SK-MEL-5 (cell line): Measurements from ENCODE around the gene TAB3. TPM values are rescaled to one million over a fixed set of nuclear protein-coding genes. Genes with fewer than 3 reads are reported as not detected.
A peak's percentile ranks its signal among the peaks of the same experiment; 100 is the strongest.

Experiments
- DNase-seq: peaks from one replicate; pipeline ENCODE4 v3.0.0-alpha.2; 2016; ENCODE audit warnings: low read depth, low spot score
- in situ Hi-C: cut with HindIII; loops from 2 replicates; pipeline ENCODE4 v1.10.0; 2016; ENCODE audit warnings: low sequenced_read_pairs, high pct_unique_total_duplicates, low pct_unique_long_range_greater_than_20kb
- total RNA-seq: library from RNA; depleted of rRNA; stranded (reverse); fragments of >200 nt; shearing (Covaris generic); gene quantifications from 2 replicates; pipeline ENCODE4 v1.2.3, GENCODE V29; 2014; rRNA removed

The TAB3 gene
- total RNA-seq, 1 experiment from 2014 or later: 28.0 TPM

DNA sequence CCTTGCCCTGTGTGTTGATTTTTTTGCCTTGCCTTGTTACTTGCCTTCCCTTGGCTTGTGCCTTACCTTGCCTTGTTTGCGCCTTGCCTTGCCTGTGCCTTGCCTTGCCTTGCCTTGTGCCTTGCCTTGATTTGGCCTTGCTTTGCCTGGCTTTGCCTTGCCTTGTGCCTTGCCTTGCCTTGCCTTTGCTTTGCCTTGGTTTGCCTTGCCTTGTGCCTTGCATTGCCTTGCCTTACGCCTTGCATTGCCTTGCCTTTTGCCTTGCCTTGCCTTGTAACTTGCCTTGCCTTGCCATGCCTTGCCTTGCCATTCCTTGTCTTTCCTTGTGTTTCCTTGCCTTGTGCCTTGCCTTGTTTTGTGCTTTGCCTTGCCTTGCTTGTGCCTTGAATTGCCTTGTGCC, 94.6 kb downstream of the TAB3 start:
- DNase-seq: no peak
- in situ Hi-C loops: no loop called here

DNA sequence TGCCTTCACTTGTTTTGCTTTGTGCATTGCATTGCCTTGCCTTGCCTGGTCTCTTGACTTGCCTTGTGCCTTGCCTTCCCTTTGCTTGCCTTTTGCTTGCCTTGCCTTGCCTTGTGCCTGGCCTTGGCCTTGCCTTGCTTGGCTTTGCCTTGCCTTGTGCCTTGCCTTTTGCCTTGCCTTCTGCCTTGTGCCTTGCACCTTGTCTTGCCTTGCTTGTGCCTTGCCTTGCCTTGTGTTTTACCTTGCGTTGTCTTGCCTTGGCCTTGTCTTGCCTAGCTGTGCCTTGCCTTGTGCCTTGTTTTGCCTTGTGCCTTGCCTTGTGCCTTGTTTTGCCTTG, 95.3 kb downstream of the TAB3 start:
- in situ Hi-C loops: no loop called here

DNA sequence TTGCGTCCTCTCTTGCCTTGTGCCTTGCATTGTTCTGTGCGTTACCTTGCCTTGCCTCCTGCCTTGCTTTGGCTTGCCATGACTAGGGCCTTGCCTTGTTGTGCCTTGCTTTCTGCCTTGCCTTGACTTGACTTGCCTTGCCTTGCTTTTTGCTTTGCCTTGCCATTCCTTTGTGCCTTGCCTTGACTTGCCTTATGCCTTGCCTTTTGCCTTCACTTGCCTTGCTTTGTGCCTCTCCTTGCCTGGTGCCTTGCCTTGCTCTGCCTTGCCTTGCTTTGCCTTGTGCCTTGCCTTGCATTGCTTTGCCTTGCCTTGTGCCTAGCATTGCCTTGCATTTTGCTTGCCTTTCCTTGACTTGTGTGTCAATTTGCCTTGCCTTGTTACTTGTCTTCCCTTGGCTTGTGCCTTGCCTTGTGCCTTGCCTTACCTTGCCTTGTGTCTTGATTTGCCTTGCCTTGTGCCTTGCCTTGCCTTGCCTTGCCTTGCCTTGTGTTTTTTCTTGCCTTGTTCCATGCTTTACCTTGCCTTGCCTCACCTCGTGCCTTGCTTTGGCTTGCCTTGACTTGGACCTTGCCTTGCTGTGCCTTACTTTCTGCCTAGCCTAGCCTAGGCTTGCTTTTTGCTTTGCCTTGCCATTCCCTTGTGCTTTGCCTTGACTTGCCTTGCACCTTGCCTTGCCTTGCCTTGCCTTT, 95.8 kb downstream of the TAB3 start:
- in situ Hi-C loops: no loop called here
- no peak for DNase-seq

More for the DNA sequence above, 95.3 kb downstream of the TAB3 start:
- DNase-seq: no peak

DNA sequence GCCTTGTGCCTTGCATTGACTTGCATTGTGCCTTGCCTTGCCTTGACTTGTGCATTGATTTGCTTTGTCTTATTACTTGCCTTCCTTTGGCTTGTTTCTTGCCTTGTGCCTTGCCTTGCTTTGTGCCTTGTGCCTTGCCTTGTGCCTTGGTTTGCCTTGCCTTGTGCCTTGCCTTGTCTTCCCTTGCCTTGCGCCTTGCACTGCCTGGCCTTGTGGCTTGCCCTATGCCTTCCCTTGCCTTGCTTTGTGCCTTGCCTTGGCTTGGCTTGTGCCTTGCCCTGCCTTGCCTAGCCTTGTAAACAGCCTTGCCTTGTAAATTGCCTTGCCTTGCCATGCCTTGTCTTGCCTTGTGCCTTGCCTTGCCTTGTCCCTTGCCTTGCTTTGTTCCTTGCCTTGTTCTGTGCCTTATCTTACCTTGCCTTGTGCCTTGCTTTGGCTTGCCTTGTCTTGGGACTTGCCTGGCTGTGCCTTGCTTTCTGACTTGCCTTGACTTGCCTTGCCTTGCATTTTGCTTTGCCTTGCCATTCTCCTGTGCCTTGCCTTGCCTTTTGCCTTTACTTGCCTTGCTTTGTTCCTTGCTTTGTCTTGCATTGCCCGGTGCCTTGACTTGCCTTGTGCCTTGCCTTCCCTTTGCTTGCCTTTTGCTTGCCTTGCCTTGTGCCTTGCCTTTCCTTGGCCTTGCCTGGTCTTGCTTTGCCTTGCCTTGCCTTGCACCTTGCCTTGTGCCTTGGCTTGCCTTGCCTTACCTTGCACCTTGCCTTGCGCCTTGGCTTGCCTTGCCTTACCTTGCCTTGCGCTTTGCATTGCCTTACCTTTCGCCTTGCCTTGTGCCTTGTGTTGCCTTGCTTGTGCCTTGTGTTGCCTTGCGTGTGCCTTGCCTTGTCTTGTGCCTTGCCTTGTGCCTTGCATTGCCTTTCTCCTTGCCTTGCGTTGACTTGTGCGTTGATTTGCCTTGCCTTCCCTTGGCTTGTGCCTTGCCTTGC, 97.5 kb downstream of the TAB3 start:
- in situ Hi-C loops: no loop called here
- no peak for DNase-seq

DNA sequence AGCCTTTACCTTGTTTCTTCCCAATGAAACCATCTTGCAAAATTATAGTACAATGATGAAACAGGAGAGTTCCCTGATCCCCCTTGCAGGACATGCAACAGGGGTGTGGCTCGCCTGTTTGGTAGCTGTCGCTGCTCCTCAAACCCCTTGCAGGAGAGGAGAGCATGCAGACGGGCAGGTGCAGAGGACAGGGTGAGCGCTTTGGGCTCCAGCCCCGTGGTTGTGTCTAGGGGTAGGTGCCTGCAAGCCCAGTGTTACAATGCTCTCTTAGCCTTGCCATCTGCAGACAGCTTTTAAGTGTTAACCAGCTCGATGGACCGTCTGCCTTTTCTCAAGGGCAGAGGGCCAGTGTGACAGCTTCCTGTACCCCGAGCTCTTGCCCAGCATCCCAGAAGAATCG, 102.0 kb downstream of the TAB3 start:
- in situ Hi-C loops: no loop called here
- no peak for DNase-seq

DNA sequence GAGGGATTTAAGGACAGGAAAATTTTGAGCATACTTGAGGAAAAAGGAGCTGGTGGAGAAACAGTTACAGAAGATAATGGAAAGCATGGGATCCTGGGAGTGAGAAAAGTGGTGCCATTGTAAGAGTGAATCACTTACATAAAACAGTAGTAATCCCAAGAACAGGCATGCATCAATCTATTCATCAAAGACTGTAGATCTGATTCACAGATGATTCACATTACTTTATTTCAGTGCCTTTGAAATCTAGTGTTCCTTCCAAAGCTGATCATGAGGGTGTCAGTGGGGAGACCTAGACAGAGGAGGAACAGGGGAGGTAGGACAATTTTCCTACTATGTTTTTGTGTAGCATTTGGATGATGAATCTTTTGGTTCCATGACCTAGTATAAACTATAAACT, 102.7 kb downstream of the TAB3 start:
- in situ Hi-C loops: no loop called here
- no peak for DNase-seq

DNA sequence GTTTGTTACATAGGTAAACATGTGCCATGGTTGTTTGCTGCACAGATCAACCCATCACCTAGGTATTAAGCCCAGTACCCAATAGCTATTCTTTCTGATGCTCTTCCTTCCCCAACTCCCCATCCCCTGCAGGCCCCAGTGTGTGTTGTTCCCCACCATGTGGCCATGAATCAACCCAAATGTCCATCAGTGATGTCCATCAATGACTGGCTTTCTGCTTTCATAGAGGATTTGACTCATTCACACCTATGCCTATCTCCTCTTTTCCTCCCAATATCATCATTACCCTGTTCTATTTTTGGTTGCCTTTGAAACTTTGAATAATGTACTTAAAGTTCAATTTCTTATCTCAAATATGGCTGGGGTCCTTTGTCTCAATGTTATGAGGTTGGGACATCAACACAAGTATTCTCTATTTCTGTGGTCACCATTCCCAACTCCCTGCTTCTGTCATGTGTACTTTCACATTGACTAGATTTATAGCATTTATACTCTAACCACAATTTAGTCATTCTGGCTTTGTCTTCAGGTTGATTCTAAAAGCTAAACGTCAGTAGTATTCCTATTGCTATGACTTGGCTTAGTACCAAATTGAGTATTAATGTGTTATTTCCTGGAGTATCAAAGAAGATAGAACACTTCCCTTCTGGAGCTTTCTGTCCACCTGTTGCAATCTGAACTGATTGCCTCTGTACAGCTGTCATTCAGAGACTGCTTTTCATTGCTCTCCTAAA, 107.2 kb downstream of the TAB3 start:
- in situ Hi-C loops: no loop called here
- DNase-seq: no peak

DNA sequence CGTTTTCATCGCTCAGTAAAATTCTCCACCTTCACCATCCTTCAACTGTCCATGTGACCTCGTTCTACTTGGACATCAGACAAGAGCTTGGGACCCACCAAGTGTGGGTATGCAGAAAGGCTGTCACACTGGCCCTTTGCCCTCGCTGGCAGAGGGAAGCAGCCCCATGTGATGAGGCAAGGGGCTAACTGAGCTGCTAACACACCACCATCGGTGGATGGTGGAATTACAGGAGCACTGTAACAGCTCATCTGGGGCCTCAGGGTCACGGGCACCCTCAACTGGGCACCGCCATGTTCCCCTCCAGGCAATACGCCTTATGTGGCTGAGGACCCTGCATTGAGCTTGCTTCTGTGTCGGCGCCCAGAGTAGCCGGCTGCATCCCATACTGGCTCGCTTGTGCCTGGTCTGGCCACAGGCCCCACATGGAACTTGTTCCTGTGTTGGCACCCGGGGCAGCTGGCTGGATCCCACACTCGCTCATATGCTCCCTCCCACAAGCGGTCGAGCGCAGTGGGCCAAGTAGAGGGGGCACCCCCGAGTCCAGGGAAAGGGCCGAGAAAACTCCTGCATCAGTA, 109.5 kb downstream of the TAB3 start:
- DNase-seq: peak; percentile 4
- in situ Hi-C loops: no loop called here

DNA sequence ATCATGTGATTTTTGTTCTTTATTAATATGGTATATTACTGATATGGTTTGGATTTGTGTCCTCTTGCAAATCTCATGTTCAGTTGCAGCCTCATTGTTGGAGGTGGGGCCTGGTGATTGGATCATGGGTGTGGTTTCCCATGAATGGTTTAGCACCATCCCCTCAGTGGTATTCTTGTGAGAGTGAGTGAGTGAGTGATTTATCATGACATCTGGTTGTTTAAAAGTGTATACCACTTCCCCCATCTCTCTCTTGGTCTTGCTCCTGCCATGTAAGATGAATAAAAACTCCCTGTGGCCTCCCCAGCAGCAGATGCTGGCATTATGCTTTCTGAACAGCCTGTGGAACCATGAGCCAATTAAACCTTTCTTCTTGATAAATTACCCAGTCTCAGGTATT, 111.5 kb downstream of the TAB3 start:
- in situ Hi-C loops: no loop called here
- no peak for DNase-seq

Other genes with a start within 250 kb of the TAB3 start
- 9.0 and 9.6 TPM in 2 replicates for gene GK, start 235.8 kb downstream of the TAB3 start, total RNA-seq
- gene FTHL17, start 182.8 kb upstream of the TAB3 start, total RNA-seq: not detected in 2 replicates